ENCODE data around the gene FHAD1. TPM values are rescaled to one million over a fixed set of nuclear protein-coding genes. Genes with fewer than 3 reads are reported as not detected.

FHAD1 gene
- total RNA-seq, 1 experiment from 2014 or later: 1.9 TPM

DNA sequence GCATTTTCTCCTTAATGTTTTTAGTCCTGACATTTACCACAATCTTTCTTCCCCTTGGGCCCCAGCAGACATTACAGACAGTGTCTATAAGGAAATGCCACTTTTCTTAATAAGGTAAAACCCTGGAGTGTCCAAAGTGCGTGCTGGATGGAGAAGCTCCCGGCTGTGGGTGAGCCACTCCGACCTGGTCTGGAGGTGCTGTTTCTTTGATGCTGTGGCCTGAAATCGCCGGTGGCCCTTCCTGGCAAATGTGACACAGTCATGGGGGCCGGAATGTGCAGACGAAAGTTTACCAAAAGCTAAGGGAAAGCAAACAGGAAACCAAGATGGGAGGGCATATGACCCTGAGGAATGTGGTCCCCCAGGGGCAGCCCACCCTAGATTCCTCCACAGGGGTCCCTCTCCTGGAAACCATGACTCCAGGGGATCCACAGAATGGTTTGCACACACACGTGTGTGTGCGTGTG, 77.9 kb downstream of the FHAD1 start:
- H3K36me3 Mint-ChIP-seq (ENCODE audit: insufficient read depth in 1 of 3, low read depth in 3 of 3): no peaks in the 10 kb centered on the region; a peak in 1 of 7 replicates

More for the DNA sequence above, 77.9 kb downstream of the FHAD1 start:
- Histone ChIP-seq H4K91ac (ENCODE audit: insufficient read length, low read depth, low read length) (no peak overlapping the region), H3K4me1 (ENCODE audit: insufficient read depth, low read length) (peaks cover 7% of the 10 kb centered on the region; the same call in 1 of the 2 replicates), H3T11ph (ENCODE audit: low read length) (no peak overlapping the region), H3K79me2 (ENCODE audit: insufficient read depth, low read length) (no peaks in the 10 kb centered on the region), H2AK5ac (ENCODE audit: insufficient read length, low read length) (no peak overlapping the region), H3K27me3 (ENCODE audit: insufficient read depth, low read length) (no peaks in the 10 kb centered on the region), H3K14ac (ENCODE audit: insufficient read depth, low read length) (no peak overlapping the region), H4K5ac (ENCODE audit: insufficient read length, low read depth, low read length) (no peak overlapping the region), H2AFZ (ENCODE audit: low read length) (no peak overlapping the region), H3K9me3 (ENCODE audit: control insufficient read depth, low read depth, low read length) (no peaks in the 10 kb centered on the region), H2BK12ac (ENCODE audit: insufficient read length, low read depth, low read length) (no peak overlapping the region), H3K23me2 (ENCODE audit: insufficient read length, low read depth, low read length, poor library complexity, severe bottlenecking) (no peaks in the 10 kb centered on the region), H3K18ac (ENCODE audit: insufficient read length, low read depth, low read length) (no peak overlapping the region), H3K4me2 (ENCODE audit: insufficient read depth, insufficient read length, low read length) (no peak overlapping the region), H3K23ac (ENCODE audit: insufficient read length, low read depth, low read length) (no peak overlapping the region), H3K9ac (ENCODE audit: extremely low read depth, insufficient read length, low read length) (no peak overlapping the region), H3K27ac (ENCODE audit: insufficient read length, low read depth, low read length) (no peak overlapping the region), H2BK15ac (ENCODE audit: low read depth, low read length) (no peak overlapping the region), H2BK5ac (ENCODE audit: insufficient read length, low read length) (no peak overlapping the region), H3K56ac (ENCODE audit: insufficient read length, low read depth, low read length) (no peak overlapping the region), H3K79me1 (ENCODE audit: insufficient read depth, low read depth, low read length, poor library complexity, severe bottlenecking) (no peaks in the 10 kb centered on the region), H3K4ac (ENCODE audit: low read depth, low read length) (no peak overlapping the region), H4K8ac (replicated peaks; ENCODE audit: insufficient read length, low read depth, low read length) (no peak overlapping the region), H2BK20ac (ENCODE audit: low read depth, low read length, poor library complexity, severe bottlenecking) (no peak overlapping the region), H2BK120ac (ENCODE audit: low read depth, low read length, poor library complexity, severe bottlenecking) (no peak overlapping the region), H4K20me1 (ENCODE audit: control insufficient read depth, insufficient read depth, insufficient read length) (no peaks in the 10 kb centered on the region)
- Mint-ChIP-seq H3K4me1 (peaks cover 21 to 22% of the 10 kb centered on the region in 2 experiments), H3K4me3 (no peak overlapping the region), H3K27ac (no peak overlapping the region), H3K9me3 (peaks cover 0 to 7% of the 10 kb centered on the region in 2 experiments; a peak in 3 of 5 replicates), H3K27me3 (ENCODE audit: low read depth) (peaks cover 14% of the 10 kb centered on the region)
- TF ChIP-seq, protein P1, sequence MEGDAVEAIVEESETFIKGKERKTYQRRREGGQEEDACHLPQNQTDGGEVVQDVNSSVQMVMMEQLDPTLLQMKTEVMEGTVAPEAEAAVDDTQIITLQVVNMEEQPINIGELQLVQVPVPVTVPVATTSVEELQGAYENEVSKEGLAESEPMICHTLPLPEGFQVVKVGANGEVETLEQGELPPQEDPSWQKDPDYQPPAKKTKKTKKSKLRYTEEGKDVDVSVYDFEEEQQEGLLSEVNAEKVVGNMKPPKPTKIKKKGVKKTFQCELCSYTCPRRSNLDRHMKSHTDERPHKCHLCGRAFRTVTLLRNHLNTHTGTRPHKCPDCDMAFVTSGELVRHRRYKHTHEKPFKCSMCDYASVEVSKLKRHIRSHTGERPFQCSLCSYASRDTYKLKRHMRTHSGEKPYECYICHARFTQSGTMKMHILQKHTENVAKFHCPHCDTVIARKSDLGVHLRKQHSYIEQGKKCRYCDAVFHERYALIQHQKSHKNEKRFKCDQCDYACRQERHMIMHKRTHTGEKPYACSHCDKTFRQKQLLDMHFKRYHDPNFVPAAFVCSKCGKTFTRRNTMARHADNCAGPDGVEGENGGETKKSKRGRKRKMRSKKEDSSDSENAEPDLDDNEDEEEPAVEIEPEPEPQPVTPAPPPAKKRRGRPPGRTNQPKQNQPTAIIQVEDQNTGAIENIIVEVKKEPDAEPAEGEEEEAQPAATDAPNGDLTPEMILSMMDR (conservative IDR thresholded peaks at IDR 0.05): no peak
- no CpG with 5 or more reads among the region's 9 CpGs for WGBS (ENCODE audit: extremely low coverage, insufficient read length, low lambda C conversion rate)
- DNase-seq: no peak
